NCI-H2227 treated with DMSO at 0.1 percent for 48 hours (cell line): ENCODE results near the gene LPP.

Experiments used
- DNase-seq: peaks from one replicate; lab custom pipeline; 2025; lab: John Stamatoyannopoulos, UW

The LPP gene

GRCh38 chr3:188170461-188171459, 16.8 kb downstream of the LPP start:
- DNase-seq = no peak

GRCh38 chr3:188171682-188172467, 17.9 kb downstream of the LPP start:
- no peak for DNase-seq

GRCh38 chr3:188174317-188175044, 20.5 kb downstream of the LPP start:
- DNase-seq = no peak

GRCh38 chr3:188176476-188176875, 22.5 kb downstream of the LPP start:
- DNase-seq = no peak

- DNase-seq = no peak
These were observed 22.9 kb downstream of the LPP start for GRCh38 chr3:188176884-188177283.

GRCh38 chr3:188177721-188178120, 23.8 kb downstream of the LPP start:
- DNase-seq = no peak

GRCh38 chr3:188178293-188178936, 24.5 kb downstream of the LPP start:
- DNase-seq = no peak

- DNase-seq = no peak
These were observed 25.3 kb downstream of the LPP start for GRCh38 chr3:188179006-188179966.

GRCh38 chr3:188180114-188180513, 26.2 kb downstream of the LPP start:
- no peak for DNase-seq

GRCh38 chr3:188183452-188183851, 29.5 kb downstream of the LPP start:
- DNase-seq = no peak

GRCh38 chr3:188184160-188184559, 30.2 kb downstream of the LPP start:
- DNase-seq = no peak

GRCh38 chr3:188184649-188185048, 30.7 kb downstream of the LPP start:
- no peak for DNase-seq

GRCh38 chr3:188185717-188186251, 31.8 kb downstream of the LPP start:
- DNase-seq = peak; percentile 16

GRCh38 chr3:188187053-188187452, 33.1 kb downstream of the LPP start:
- no peak for DNase-seq

- no peak for DNase-seq
These were observed 35.0 kb downstream of the LPP start for GRCh38 chr3:188188911-188189310.

- no peak for DNase-seq
These were observed 37.5 kb downstream of the LPP start for GRCh38 chr3:188191460-188191859.

GRCh38 chr3:188192034-188192433, 38.1 kb downstream of the LPP start:
- no peak for DNase-seq

GRCh38 chr3:188194332-188194731, 40.4 kb downstream of the LPP start:
- DNase-seq = no peak

GRCh38 chr3:188196232-188196990, 42.5 kb downstream of the LPP start:
- no peak for DNase-seq
